Progenitor cell of endocrine pancreas (in vitro differentiated cells): ENCODE measurements around the gene CHCHD3. TPM values are rescaled to one million over a fixed set of nuclear protein-coding genes. Genes with fewer than 3 reads are reported as not detected.

Experiments used
- DNase-seq: peaks from one replicate; pipeline ENCODE4 v3.0.0; 2021; ENCODE audit warnings: low spot score; ENCODE audit not compliant: unreplicated experiment
- H3K27ac Mint-ChIP-seq: 2 replicates; pipeline ENCODE4 v1.8.0; 2021; ENCODE audit warnings: mild to moderate bottlenecking, moderate library complexity, mixed read lengths
- H3K27me3 Mint-ChIP-seq: 2 replicates; pipeline ENCODE4 v1.8.0; 2021; ENCODE audit warnings: mixed read lengths
- H3K36me3 Mint-ChIP-seq: 2 replicates; pipeline ENCODE4 v1.8.0; 2022; ENCODE audit warnings: mixed read lengths; ENCODE audit not compliant: insufficient read depth
- H3K4me1 Mint-ChIP-seq: 2 replicates; pipeline ENCODE4 v1.8.0; 2021; ENCODE audit warnings: low read depth, mixed read lengths
- H3K4me3 Mint-ChIP-seq: 2 replicates; pipeline ENCODE4 v1.8.0; 2021; ENCODE audit warnings: low read depth, mild to moderate bottlenecking, moderate library complexity, mixed read lengths
- H3K9me3 Mint-ChIP-seq: 2 replicates; pipeline ENCODE4 v1.8.0; 2021; ENCODE audit warnings: low read depth, mixed read lengths
- total RNA-seq: library from RNA; stranded (reverse); gene quantifications from 2 replicates; pipeline ENCODE4 v1.2.1, GENCODE V29; 2021
- TF ChIP-seq, protein P1 (sequence below): fragments of 200-600 bp; sonication (generic); IDR thresholded peaks from one replicate; pipeline ENCODE4 v1.5.0; 2021; ENCODE audit warnings: antibody characterized with exemption, mild to moderate bottlenecking; ENCODE audit not compliant: unreplicated experiment

Gene CHCHD3
- total RNA-seq, 1 donor from 2014 or later: 67.3 TPM

DNA sequence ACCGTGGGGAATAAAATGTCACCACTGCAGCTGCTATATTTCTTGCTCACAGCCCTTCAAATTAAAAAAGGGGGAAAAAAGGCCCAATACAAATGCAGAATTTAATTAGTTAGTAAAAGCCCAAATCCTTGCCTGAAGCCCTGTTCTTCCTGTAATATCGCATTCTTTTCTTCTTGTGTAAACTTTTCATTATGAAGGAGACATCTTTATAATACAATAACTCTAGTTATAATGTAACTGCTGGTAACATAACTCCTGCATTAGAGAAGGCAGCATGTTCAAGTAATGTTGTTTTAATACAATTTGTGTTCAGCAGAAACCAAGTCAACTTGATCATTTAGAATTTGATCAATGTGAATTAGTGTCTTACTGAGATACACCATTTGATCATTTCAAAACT, 250.9 kb downstream of the CHCHD3 start:
- H3K9me3 Mint-ChIP-seq: no peaks in the 10 kb centered on the region
- H3K4me1 Mint-ChIP-seq: no peaks in the 10 kb centered on the region
- H3K36me3 Mint-ChIP-seq: peaks cover 5% of the 10 kb centered on the region
- no peak overlapping the region for H3K4me3 Mint-ChIP-seq
- TF ChIP-seq, protein P1, sequence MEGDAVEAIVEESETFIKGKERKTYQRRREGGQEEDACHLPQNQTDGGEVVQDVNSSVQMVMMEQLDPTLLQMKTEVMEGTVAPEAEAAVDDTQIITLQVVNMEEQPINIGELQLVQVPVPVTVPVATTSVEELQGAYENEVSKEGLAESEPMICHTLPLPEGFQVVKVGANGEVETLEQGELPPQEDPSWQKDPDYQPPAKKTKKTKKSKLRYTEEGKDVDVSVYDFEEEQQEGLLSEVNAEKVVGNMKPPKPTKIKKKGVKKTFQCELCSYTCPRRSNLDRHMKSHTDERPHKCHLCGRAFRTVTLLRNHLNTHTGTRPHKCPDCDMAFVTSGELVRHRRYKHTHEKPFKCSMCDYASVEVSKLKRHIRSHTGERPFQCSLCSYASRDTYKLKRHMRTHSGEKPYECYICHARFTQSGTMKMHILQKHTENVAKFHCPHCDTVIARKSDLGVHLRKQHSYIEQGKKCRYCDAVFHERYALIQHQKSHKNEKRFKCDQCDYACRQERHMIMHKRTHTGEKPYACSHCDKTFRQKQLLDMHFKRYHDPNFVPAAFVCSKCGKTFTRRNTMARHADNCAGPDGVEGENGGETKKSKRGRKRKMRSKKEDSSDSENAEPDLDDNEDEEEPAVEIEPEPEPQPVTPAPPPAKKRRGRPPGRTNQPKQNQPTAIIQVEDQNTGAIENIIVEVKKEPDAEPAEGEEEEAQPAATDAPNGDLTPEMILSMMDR: no peak
- H3K27me3 Mint-ChIP-seq: no peaks in the 10 kb centered on the region
- DNase-seq: no peak
- peak overlapping the region; percentile 33 for H3K27ac Mint-ChIP-seq

DNA sequence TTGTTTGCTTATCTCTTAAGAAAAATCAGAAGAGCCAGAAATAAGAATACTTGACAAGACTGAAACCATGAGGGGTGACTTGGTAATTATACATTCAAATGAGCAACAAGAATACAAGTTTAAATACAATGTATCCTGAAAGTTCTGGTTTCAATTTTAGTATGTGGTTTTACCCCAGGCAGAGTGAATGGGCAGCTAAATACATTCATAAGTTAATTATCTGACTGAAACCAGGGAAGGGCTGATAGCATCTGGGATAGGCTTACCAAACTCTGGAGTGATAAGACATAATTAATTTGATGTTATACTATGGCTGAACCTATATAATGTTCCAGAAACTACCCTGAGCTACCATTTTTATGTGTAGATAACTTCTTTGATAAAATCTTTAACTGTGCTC, 253.4 kb downstream of the CHCHD3 start:
- Mint-ChIP-seq H3K27me3 (no peaks in the 10 kb centered on the region), H3K4me3 (no peak overlapping the region), H3K27ac (no peak overlapping the region), H3K9me3 (peaks cover 5% of the 10 kb centered on the region), H3K36me3 (peaks cover 5% of the 10 kb centered on the region), H3K4me1 (no peaks in the 10 kb centered on the region)
- TF ChIP-seq, protein P1: no peak
- DNase-seq: no peak

DNA sequence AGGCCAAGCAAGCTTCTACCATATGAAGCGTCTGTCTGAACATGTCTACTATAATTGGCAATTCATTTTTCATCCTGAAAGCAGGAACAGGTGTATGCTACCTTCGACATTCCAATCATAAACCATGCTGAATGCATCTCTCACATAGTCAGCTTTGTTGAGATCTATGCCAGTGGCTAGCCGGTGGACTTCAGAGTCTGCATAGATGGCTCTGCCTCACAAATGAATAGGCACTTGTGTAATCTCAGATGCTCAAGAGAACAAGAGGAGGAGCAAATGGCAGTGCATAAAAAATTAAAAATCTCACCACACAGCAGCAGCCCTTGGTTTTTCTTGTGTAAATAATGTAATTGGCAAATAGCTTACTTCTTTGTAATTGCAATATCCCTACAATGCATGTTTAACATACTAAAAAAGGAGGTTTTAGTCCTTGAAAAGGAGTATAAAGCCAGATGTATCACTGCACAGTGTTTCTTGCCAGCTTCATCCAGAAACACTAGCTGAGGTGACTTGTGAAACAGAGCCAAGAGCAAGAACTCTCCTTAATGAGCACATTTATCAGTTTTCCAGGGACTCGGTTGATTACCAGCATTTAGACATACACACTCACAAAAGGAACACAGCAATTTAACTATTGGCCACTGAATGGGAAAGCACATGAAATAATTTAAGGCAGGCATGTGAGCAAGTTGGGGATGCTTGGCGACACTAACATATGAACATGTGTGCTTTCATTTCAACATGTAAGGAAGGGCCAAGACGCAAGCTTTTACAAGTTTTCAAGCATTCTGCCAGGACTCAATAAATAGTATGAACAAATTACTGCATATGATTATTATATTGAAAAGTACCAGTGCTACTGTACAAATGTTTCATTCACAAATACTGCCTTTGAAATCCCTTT, 255.7 kb downstream of the CHCHD3 start:
- Mint-ChIP-seq H3K4me3 (no peak overlapping the region), H3K27ac (no peak overlapping the region), H3K27me3 (no peaks in the 10 kb centered on the region), H3K9me3 (peaks cover 5% of the 10 kb centered on the region), H3K36me3 (peaks cover 5% of the 10 kb centered on the region), H3K4me1 (no peaks in the 10 kb centered on the region)
- DNase-seq: no peak
- TF ChIP-seq, protein P1: no peak

DNA sequence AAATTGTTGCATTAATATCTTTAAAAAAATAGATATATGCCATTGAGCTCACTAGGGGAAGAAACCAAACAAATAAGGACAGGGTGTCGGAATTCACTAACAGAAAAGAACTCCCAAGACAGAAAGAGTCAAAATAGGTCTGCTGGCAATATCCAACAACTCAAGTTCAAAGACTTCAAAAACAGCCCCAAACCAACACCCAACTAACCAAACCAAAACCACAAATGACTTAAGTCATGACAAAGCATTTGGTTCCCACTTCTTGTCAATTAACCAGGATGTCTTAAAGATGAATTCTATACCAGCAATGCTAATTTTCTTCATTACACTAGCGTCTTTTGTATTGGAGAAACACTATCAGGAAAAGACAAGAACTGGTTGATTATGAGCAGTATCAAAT, 256.7 kb downstream of the CHCHD3 start:
- Mint-ChIP-seq H3K36me3 (peaks cover 5% of the 10 kb centered on the region), H3K4me1 (no peaks in the 10 kb centered on the region), H3K9me3 (peaks cover 5% of the 10 kb centered on the region), H3K27ac (no peak overlapping the region), H3K27me3 (no peaks in the 10 kb centered on the region), H3K4me3 (no peak overlapping the region)
- no peak for DNase-seq
- TF ChIP-seq, protein P1: no peak

DNA sequence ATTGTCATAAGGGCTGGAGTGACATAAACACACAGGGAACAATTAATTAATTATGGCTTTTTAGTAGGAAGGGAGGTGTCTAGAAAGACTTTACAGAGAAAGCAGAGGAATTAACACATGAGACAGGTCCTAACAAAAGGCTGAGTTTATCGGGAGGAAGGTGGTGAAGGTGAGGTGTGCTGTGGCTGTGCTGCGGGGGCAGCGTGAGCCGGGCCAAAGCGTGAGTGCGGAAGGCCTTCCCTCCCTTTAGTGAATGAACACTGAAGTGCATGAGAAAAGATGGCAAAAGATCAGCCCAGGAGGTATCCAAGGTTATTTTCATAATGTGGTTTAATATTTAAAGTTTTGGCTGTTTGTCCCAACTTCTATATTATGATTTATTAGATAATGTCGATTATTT, 262.2 kb downstream of the CHCHD3 start:
- peaks cover 2% of the 10 kb centered on the region for H3K9me3 Mint-ChIP-seq
- H3K4me1 Mint-ChIP-seq: peaks cover 5% of the 10 kb centered on the region
- TF ChIP-seq, protein P1: no peak
- DNase-seq: no peak
- H3K27ac Mint-ChIP-seq: no peak overlapping the region
- H3K27me3 Mint-ChIP-seq: no peaks in the 10 kb centered on the region
- H3K4me3 Mint-ChIP-seq: no peak overlapping the region
- H3K36me3 Mint-ChIP-seq: peaks cover 2% of the 10 kb centered on the region
